ENCODE measurements around the gene ALAS1.

DNA sequence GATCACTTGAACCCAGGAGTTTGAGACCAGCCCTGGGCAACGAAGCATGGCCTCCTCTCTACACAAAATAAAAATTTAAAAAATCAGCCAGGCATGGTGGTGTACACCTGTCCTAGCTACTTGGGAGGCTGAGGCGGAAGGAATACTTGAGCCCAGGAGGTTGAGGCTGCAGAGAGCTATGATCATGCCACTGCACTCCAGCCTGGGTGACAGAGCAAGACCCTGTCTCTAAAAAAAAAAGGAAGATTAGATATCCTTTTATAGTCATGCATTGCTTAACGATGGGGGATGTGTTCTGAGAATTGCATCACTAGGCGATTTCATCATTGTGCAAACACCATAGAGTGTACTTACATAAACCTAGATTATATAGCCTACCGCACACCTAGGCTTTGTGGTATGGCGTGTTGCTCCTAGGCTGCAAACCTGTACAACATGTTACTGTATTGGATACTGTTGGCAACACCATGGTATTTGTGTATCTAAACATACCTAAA is 12.6 kb downstream of the ALAS1 start:
- TF ChIP-seq, protein P1, sequence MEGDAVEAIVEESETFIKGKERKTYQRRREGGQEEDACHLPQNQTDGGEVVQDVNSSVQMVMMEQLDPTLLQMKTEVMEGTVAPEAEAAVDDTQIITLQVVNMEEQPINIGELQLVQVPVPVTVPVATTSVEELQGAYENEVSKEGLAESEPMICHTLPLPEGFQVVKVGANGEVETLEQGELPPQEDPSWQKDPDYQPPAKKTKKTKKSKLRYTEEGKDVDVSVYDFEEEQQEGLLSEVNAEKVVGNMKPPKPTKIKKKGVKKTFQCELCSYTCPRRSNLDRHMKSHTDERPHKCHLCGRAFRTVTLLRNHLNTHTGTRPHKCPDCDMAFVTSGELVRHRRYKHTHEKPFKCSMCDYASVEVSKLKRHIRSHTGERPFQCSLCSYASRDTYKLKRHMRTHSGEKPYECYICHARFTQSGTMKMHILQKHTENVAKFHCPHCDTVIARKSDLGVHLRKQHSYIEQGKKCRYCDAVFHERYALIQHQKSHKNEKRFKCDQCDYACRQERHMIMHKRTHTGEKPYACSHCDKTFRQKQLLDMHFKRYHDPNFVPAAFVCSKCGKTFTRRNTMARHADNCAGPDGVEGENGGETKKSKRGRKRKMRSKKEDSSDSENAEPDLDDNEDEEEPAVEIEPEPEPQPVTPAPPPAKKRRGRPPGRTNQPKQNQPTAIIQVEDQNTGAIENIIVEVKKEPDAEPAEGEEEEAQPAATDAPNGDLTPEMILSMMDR (conservative IDR thresholded peaks at IDR 0.05 in 1 of 2, IDR thresholded peaks at IDR 0.05 in 1 of 2; ENCODE audit: extremely low read depth in 1 of 2, insufficient read depth in 1 of 2, low read depth in 1 of 2, low read length in 2 of 2), result no peak
- no peak for TF ChIP-seq EZH2 (IDR thresholded peaks at IDR 0.05; ENCODE audit: borderline replicate concordance, low read length)
